ENCODE results near the gene OLFM1.

OLFM1 gene

DNA sequence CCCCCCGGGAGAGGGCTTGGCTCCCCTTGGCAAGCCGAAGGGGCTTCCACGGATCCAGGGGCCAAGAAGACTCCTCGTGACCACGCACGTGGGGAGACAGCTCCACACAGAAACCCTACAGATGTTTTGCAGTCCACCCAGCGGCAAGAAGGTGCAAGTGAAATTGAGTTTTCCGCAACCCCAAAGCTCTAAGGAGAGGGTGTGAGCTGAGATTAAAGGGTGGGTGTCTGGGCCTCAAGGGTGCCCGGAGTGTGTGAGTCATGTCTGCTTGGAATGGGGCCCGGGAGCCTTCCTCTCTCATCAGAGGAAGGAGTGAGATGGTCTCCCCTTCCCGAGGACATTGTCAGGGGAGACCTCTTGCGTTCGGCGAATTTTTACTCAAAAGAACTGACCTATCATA is 79.1 kb downstream of the OLFM1 start:
- no peaks in the 10 kb centered on the region for H3K4me1 ChIP-seq (ENCODE audit: insufficient read depth, poor library complexity, severe bottlenecking)
- H3K27me3 ChIP-seq (ENCODE audit: insufficient read depth, poor library complexity, severe bottlenecking): peaks cover 41% of the 10 kb centered on the region
- no peak overlapping the region for H3K4me3 ChIP-seq (ENCODE audit: severe bottlenecking)
- ATAC-seq (ENCODE audit: low read depth) (no peak), DNase-seq (ENCODE audit: low spot score) (no peak)
- no peaks in the 10 kb centered on the region for H3K9me3 ChIP-seq (ENCODE audit: severe bottlenecking)
- no peak overlapping the region for H3K27ac ChIP-seq (ENCODE audit: poor library complexity, severe bottlenecking)
- TF ChIP-seq, protein P1, sequence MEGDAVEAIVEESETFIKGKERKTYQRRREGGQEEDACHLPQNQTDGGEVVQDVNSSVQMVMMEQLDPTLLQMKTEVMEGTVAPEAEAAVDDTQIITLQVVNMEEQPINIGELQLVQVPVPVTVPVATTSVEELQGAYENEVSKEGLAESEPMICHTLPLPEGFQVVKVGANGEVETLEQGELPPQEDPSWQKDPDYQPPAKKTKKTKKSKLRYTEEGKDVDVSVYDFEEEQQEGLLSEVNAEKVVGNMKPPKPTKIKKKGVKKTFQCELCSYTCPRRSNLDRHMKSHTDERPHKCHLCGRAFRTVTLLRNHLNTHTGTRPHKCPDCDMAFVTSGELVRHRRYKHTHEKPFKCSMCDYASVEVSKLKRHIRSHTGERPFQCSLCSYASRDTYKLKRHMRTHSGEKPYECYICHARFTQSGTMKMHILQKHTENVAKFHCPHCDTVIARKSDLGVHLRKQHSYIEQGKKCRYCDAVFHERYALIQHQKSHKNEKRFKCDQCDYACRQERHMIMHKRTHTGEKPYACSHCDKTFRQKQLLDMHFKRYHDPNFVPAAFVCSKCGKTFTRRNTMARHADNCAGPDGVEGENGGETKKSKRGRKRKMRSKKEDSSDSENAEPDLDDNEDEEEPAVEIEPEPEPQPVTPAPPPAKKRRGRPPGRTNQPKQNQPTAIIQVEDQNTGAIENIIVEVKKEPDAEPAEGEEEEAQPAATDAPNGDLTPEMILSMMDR (IDR thresholded peaks at IDR 0.05; ENCODE audit: poor library complexity, severe bottlenecking): no peak
- H3K36me3 ChIP-seq (ENCODE audit: low read depth): no peaks in the 10 kb centered on the region

DNA sequence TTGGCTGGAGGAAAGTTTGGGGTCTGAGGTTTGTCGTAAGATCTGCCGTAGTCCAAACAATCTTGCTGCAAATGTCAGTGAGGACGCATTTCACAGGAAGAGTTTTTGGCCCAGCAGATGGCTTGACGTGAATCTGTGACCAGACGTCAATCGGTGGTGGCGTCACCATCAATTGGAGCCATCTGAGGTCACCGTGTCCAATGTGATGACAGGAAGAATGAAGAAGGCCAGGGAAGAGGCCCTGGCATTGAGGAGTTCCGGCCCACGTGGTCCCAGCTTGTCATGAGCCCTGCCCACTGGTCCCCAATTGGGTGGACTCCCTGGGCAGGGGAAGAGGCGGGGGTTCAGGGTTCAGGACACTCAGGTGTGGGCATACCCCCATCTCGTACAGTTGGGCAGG is 79.9 kb downstream of the OLFM1 start:
- Histone ChIP-seq H3K4me1 (ENCODE audit: insufficient read depth, poor library complexity, severe bottlenecking) (no peaks in the 10 kb centered on the region), H3K4me3 (ENCODE audit: severe bottlenecking) (no peak overlapping the region), H3K36me3 (ENCODE audit: low read depth) (no peaks in the 10 kb centered on the region), H3K9me3 (ENCODE audit: severe bottlenecking) (no peaks in the 10 kb centered on the region), H3K27me3 (ENCODE audit: insufficient read depth, poor library complexity, severe bottlenecking) (peaks cover 38% of the 10 kb centered on the region), H3K27ac (ENCODE audit: poor library complexity, severe bottlenecking) (no peak overlapping the region)
- TF ChIP-seq, protein P1 (IDR thresholded peaks at IDR 0.05; ENCODE audit: poor library complexity, severe bottlenecking): no peak
- DNase-seq (ENCODE audit: low spot score) (no peak), ATAC-seq (ENCODE audit: low read depth) (no peak)

DNA sequence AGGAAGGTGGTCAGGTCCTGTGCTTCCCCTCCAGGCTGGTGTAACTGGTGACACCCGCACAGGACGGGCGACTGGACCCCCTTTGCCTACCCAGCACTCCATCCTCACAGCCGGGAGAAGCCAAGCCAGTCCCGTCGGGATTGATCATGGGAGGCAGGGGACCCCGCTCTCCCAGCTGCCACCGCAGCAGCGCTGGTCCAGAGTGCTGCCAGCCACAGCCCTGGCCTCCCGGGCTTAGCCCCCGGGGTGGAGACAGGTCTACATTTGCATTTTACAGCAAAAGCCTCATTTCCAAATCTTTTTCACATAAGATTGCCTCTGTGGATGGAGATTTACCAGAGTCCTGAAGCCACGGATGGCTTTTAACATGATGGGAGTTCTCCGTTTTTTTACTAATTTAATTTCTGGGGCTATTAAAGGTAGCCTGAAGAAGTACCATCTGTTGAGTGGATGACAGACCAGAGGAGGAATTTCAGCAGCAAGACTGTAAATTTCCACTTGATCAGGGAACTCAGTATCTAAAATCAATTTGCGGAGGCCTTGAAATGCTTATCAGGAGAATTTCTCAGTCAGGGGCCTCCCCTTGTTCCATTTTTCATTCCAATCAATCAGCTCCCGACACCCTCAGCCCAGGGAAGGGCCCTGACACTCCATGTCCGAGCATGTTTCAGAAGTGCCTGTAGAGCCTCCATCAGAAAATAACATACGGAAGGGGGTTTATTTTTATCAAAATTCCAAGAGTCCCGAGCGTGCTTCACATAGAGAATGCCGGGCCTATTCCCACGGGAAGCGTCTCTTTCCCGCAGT is 80.6 kb downstream of the OLFM1 start:
- ATAC-seq (ENCODE audit: low read depth) (no peak), DNase-seq (ENCODE audit: low spot score) (no peak)
- TF ChIP-seq, protein P1 (IDR thresholded peaks at IDR 0.05; ENCODE audit: poor library complexity, severe bottlenecking): no peak
- Histone ChIP-seq H3K4me3 (ENCODE audit: severe bottlenecking) (no peak overlapping the region), H3K27ac (ENCODE audit: poor library complexity, severe bottlenecking) (no peak overlapping the region), H3K9me3 (ENCODE audit: severe bottlenecking) (no peaks in the 10 kb centered on the region), H3K4me1 (ENCODE audit: insufficient read depth, poor library complexity, severe bottlenecking) (no peaks in the 10 kb centered on the region), H3K36me3 (ENCODE audit: low read depth) (no peaks in the 10 kb centered on the region), H3K27me3 (ENCODE audit: insufficient read depth, poor library complexity, severe bottlenecking) (peaks cover 39% of the 10 kb centered on the region)

DNA sequence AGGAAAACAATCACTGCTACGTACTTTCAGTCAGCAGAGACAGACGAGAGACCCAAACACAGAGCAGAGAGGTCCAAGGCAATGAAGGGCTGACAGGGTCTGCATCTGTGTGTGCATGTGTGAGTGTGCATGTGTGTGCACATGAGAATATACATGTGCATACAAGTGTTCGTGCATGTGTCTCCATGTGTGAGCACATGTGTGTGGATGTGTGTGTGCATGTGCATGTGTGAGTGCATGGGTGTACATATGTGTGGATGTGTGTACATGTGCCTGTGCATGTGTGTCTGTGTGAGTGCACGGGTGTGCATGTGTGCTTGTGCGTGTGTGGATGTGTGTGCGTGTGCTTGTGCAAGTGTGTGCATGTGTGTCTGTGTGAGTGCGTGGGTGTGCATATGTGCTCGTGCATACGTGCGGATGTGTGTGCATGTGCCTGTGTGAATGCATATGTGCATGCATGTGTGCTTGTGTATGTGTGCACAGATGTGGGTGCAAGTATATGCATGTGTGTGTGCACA is 82.3 kb downstream of the OLFM1 start:
- Histone ChIP-seq H3K27ac (ENCODE audit: poor library complexity, severe bottlenecking) (no peak overlapping the region), H3K9me3 (ENCODE audit: severe bottlenecking) (no peaks in the 10 kb centered on the region), H3K36me3 (ENCODE audit: low read depth) (no peaks in the 10 kb centered on the region), H3K4me3 (ENCODE audit: severe bottlenecking) (no peak overlapping the region), H3K27me3 (ENCODE audit: insufficient read depth, poor library complexity, severe bottlenecking) (peaks cover 34% of the 10 kb centered on the region), H3K4me1 (ENCODE audit: insufficient read depth, poor library complexity, severe bottlenecking) (no peaks in the 10 kb centered on the region)
- no peak for DNase-seq (ENCODE audit: low spot score)
- TF ChIP-seq, protein P1 (IDR thresholded peaks at IDR 0.05; ENCODE audit: poor library complexity, severe bottlenecking): no peak
- no peak for ATAC-seq (ENCODE audit: low read depth)

DNA sequence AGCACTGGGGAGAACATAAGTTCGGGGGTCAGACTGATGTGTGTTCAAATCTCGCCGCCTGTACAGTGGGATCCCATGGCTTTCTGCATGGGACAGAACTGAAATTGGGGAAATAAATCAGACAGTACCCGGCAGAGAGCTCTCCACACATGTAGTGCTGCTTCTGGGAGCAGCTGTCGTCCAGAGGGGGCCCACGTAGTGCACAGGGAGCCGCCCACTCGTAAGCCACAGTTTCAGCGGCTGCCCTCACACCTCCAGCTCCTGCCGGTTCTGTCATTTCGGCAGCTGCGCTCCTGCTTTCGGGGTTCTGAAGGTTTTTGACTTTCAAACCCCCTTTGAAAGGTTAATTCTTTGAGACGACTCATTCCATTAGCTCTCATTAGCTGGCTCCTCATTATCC is 83.1 kb downstream of the OLFM1 start:
- DNase-seq (ENCODE audit: low spot score) (no peak), ATAC-seq (ENCODE audit: low read depth) (no peak)
- H3K27me3 ChIP-seq (ENCODE audit: insufficient read depth, poor library complexity, severe bottlenecking): peaks cover 31% of the 10 kb centered on the region
- no peak overlapping the region for H3K27ac ChIP-seq (ENCODE audit: poor library complexity, severe bottlenecking)
- no peaks in the 10 kb centered on the region for H3K4me1 ChIP-seq (ENCODE audit: insufficient read depth, poor library complexity, severe bottlenecking)
- H3K36me3 ChIP-seq (ENCODE audit: low read depth): no peaks in the 10 kb centered on the region
- no peak overlapping the region for H3K4me3 ChIP-seq (ENCODE audit: severe bottlenecking)
- TF ChIP-seq, protein P1 (IDR thresholded peaks at IDR 0.05; ENCODE audit: poor library complexity, severe bottlenecking): no peak
- no peaks in the 10 kb centered on the region for H3K9me3 ChIP-seq (ENCODE audit: severe bottlenecking)

Measured in RWPE2 (cell line).